GM12878 (cell line): ENCODE measurements around the gene PRR3. TPM values are rescaled to one million over a fixed set of nuclear protein-coding genes. Genes with fewer than 3 reads are reported as not detected.
A peak's percentile ranks its signal among the peaks of the same experiment; 100 is the strongest.

ENCODE experiments used
- ATAC-seq: fragments of 200-7000 bp; cut with Tn5 transposase; 3 replicates; pipeline ENCODE4 v1.9.1; 2020; ENCODE audit warnings: mild to moderate bottlenecking, moderate library complexity
- BruUV-seq: library from RNA; stranded (reverse); fragments of 400-500 nt; replicated peaks from 2 replicates; lab custom pipeline; 2021; lab: Mats Ljungman, UMichigan
- CTCF ChIA-PET: fragments of 300-600 bp; sonication (Branson Sonifier 250); formaldehyde crosslinking; extraction: SDS; loops from one replicate; lab custom pipeline; 2021; ENCODE audit warnings: inconsistent platforms; lab: Yijun Ruan, JAX
- POLR2A ChIA-PET: fragments of 350-600 bp; formaldehyde crosslinking; extraction: SDS; loops from one replicate; lab custom pipeline; 2021; ENCODE audit warnings: inconsistent platforms; lab: Charles Lee
- RAD21 ChIA-PET: fragments of 300-600 bp; sonication (Branson Sonifier 250); formaldehyde crosslinking; loops from one replicate; lab custom pipeline; 2023; ENCODE audit warnings: antibody characterized with exemption; ENCODE audit not compliant: unreplicated experiment; lab: Charles Lee
- SMC1A ChIA-PET: fragments of 300-600 bp; sonication (Branson Sonifier 250); formaldehyde crosslinking; loops from one replicate; lab custom pipeline; 2023; ENCODE audit not compliant: unreplicated experiment, uncharacterized antibody; lab: Charles Lee
- DNase-seq: peaks from one replicate; pipeline ENCODE4 v3.0.0-alpha.2; 2011; ENCODE audit warnings: low read depth, low spot score
- FAIRE-seq: peaks from 3 replicates; lab custom pipeline; 2011; peaks lifted over from hg19 to GRCh38; lab: Jason Lieb, UNC
- H2AFZ ChIP-seq: 2 replicates; pipeline ENCODE4 v1.6.0; 2011; ENCODE audit warnings: low read depth, low read length, control low read depth; ENCODE audit not compliant: control insufficient read depth
- H3K27ac ChIP-seq: 2 replicates; pipeline ENCODE4 v1.5.1; 2011; ENCODE audit warnings: control low read depth; ENCODE audit not compliant: control insufficient read depth, insufficient read depth
- H3K27me3 ChIP-seq, 2 experiments: replicated peaks in 1 of 2; 2 replicates each; pipeline versions ENCODE4 v1.6.0 to v1.6.1; 2011; ENCODE audit warnings: low read length in 1 of 2; ENCODE audit not compliant: control insufficient read depth in 2 of 2, insufficient read depth in 2 of 2
- H3K36me3 ChIP-seq, 2 experiments: 2 replicates each; pipeline ENCODE4 v1.5.1; 2011; ENCODE audit warnings: low read length in 1 of 2; ENCODE audit not compliant: control insufficient read depth in 2 of 2, insufficient read depth in 2 of 2
- H3K4me1 ChIP-seq: 2 replicates; pipeline ENCODE4 v1.6.1; 2011; ENCODE audit warnings: mild to moderate bottlenecking, low read length, moderate library complexity, mixed read lengths; ENCODE audit not compliant: control insufficient read depth, insufficient read depth
- H3K4me2 ChIP-seq: 2 replicates; pipeline ENCODE4 v1.6.0; 2011; ENCODE audit warnings: control low read depth; ENCODE audit not compliant: control insufficient read depth, insufficient read depth
- H3K4me3 ChIP-seq: fragments of 200-600 bp; sonication (generic); 2 replicates; pipeline ENCODE4 v1.5.1; 2016
- H3K79me2 ChIP-seq: 2 replicates; pipeline ENCODE4 v1.6.0; 2011; ENCODE audit warnings: low read length; ENCODE audit not compliant: control insufficient read depth, insufficient read depth
- H3K9ac ChIP-seq: 2 replicates; pipeline ENCODE4 v1.8.0; 2011; ENCODE audit warnings: low read length, control low read depth, mixed read lengths; ENCODE audit not compliant: control insufficient read depth, insufficient read depth
- H3K9me3 ChIP-seq: replicated peaks from 3 replicates; pipeline ENCODE4 v1.5.1; 2011; ENCODE audit warnings: mild to moderate bottlenecking, low read length; ENCODE audit not compliant: control insufficient read depth, insufficient read depth
- H4K20me1 ChIP-seq: 2 replicates; pipeline ENCODE4 v1.6.0; 2011; ENCODE audit not compliant: control insufficient read depth, insufficient read depth
- CBFB ChIP-seq: IDR thresholded peaks from 2 replicates; pipeline ENCODE4 v1.6.1; 2016; ENCODE audit warnings: antibody characterized with exemption, low read depth
- CEBPB ChIP-seq, 2 experiments: fragments of 150-350 bp in 1 of 2; IDR thresholded peaks; 2 replicates each; pipeline ENCODE4 v1.6.1; 2012 to 2014; ENCODE audit warnings: low read depth in 2 of 2, low read length in 2 of 2, borderline replicate concordance in 1 of 2, inconsistent platforms in 1 of 2
- EED ChIP-seq: sonication (generic); IDR thresholded peaks from 2 replicates; pipeline ENCODE4 v1.6.1; 2016; ENCODE audit warnings: antibody characterized with exemption, low read depth
- FOXM1 ChIP-seq: IDR thresholded peaks from 2 replicates; pipeline ENCODE4 v1.6.1; 2012; ENCODE audit warnings: low read depth, mild to moderate bottlenecking, inconsistent platforms, low read length, moderate library complexity
- HCFC1 ChIP-seq: fragments of 150-350 bp; IDR thresholded peaks from 2 replicates; pipeline ENCODE4 v1.6.1; 2014; ENCODE audit warnings: low read length
- MTA3 ChIP-seq: IDR thresholded peaks from 2 replicates; pipeline ENCODE4 v1.6.1; 2012; ENCODE audit warnings: low read length, inconsistent platforms, borderline replicate concordance
- MYB ChIP-seq: fragments of 150-350 bp; IDR thresholded peaks from 2 replicates; pipeline ENCODE4 v1.6.1; 2014; ENCODE audit warnings: mild to moderate bottlenecking, low read depth, low read length, borderline replicate concordance
- NFXL1 ChIP-seq: fragments of 450-650 bp; IDR thresholded peaks from 2 replicates; pipeline ENCODE4 v1.6.1; 2017; ENCODE audit warnings: antibody characterized with exemption, mild to moderate bottlenecking, borderline replicate concordance
- NFYB ChIP-seq: IDR thresholded peaks from 2 replicates; pipeline ENCODE4 v1.6.1; 2011; ENCODE audit warnings: low read depth, mild to moderate bottlenecking, low read length, improper control_type of control experiment, moderate library complexity; ENCODE audit not compliant: insufficient read depth
- POLR2AphosphoS2 ChIP-seq: IDR thresholded peaks from 2 replicates; pipeline ENCODE4 v1.6.1; 2011; ENCODE audit warnings: low read depth, mild to moderate bottlenecking, low read length, improper control_type of control experiment, moderate library complexity
- SIN3A ChIP-seq: IDR thresholded peaks from 2 replicates; pipeline ENCODE4 v1.6.1; 2012; ENCODE audit warnings: low read depth, low read length, improper control_type of control experiment
- SMAD1 ChIP-seq: fragments of 450-650 bp; IDR thresholded peaks from 2 replicates; pipeline ENCODE4 v1.6.1; 2018; ENCODE audit warnings: mild to moderate bottlenecking, low read depth; ENCODE audit not compliant: partially characterized antibody
- SMARCA5 ChIP-seq: fragments of 450-650 bp; IDR thresholded peaks from 2 replicates; pipeline ENCODE4 v1.6.1; 2017; ENCODE audit warnings: mild to moderate bottlenecking
- SP1 ChIP-seq: IDR thresholded peaks from one replicate; pipeline ENCODE4 v1.6.1; 2011; ENCODE audit warnings: low read depth, low read length
- SREBF1 ChIP-seq: IDR thresholded peaks from 2 replicates; pipeline ENCODE4 v1.6.1; 2012; ENCODE audit warnings: mild to moderate bottlenecking, low read length
- SREBF2 ChIP-seq: IDR thresholded peaks from 2 replicates; pipeline ENCODE4 v1.6.1; 2012; ENCODE audit warnings: mild to moderate bottlenecking, low read length
- ZNF207 ChIP-seq: fragments of 450-650 bp; IDR thresholded peaks from 2 replicates; pipeline ENCODE4 v1.6.1; 2014; ENCODE audit warnings: antibody characterized with exemption, mild to moderate bottlenecking, borderline replicate concordance
- ZNF217 ChIP-seq: fragments of 450-650 bp; IDR thresholded peaks from 2 replicates; pipeline ENCODE4 v1.6.1; 2017; ENCODE audit warnings: antibody characterized with exemption, mild to moderate bottlenecking
- ZZZ3 ChIP-seq: IDR thresholded peaks from 2 replicates; pipeline ENCODE4 v1.6.1; 2011; ENCODE audit warnings: low read depth; ENCODE audit not compliant: control insufficient read depth, insufficient read length
- WGBS: methylation state at CpG from one replicate; pipeline ENCODE4 v1.1.6; 2016; ENCODE audit warnings: low lambda C conversion rate; ENCODE audit not compliant: insufficient replicate concordance, insufficient coverage; ENCODE audit errors: missing lambda C conversion rate; 5-methylcytosine and 5-hydroxymethylcytosine counted together
- in situ Hi-C: fragments of 300-500 bp; cut with MboI; formaldehyde crosslinking; loops from 9 replicates; pipeline ENCODE4 v1.14.3; 2018; ENCODE audit warnings: mixed read lengths
- intact Hi-C: fragments of 100-400 bp; cut with micrococcal nuclease; formaldehyde crosslinking; loops from one replicate; pipeline ENCODE4 v1.14.2; 2022; ENCODE audit not compliant: unreplicated experiment
- polyA plus RNA-seq, 11 experiments: library from polyadenylated mRNA; depleted of rRNA in 4 of 11; unstranded in 6 of 11; stranded (reverse) in 5 of 11; fragments of >200 nt; fragmentation: Nextera tagmentation in 4 of 11; fragmentation: Illumina TruSeq in 1 of 11; extraction: Ambion mirVana in 4 of 11; extraction: Trizol in 1 of 11; gene quantifications; 1 replicate in 1 of 11; 2 replicates in 10 of 11; pipeline versions ENCODE4 v1.2.1 to v1.2.3, GENCODE V29; 2011 to 2016; ENCODE audit warnings: inconsistent platforms in 2 of 11, missing spikeins in 2 of 11, low read depth in 1 of 11
- total RNA-seq, 4 experiments: library from RNA; depleted of rRNA in 3 of 4; stranded (reverse); fragments of >200 nt in 3 of 4; fragmentation: Illumina TruSeq in 1 of 4; extraction: Trizol in 1 of 4; gene quantifications; 2 replicates each; pipeline versions ENCODE4 v1.2.1 to v1.2.3, GENCODE V29; 2013 to 2021
- TF ChIP-seq, protein P1 (sequence below): IDR thresholded peaks from 2 replicates; pipeline ENCODE4 v1.6.1; 2012; ENCODE audit warnings: low read length, inconsistent platforms
- TF ChIP-seq, protein P2 (sequence below): fragments of 450-650 bp; IDR thresholded peaks from 2 replicates; pipeline ENCODE4 v1.6.1; 2017; ENCODE audit warnings: borderline replicate concordance

PRR3 gene
- total and polyA plus RNA-seq, 10 of the 15 experiments (the other 5 are each of a cell fraction or from before 2014, with no cell fraction given): 14.0 to 38.2 (median 20.5) TPM

DNA sequence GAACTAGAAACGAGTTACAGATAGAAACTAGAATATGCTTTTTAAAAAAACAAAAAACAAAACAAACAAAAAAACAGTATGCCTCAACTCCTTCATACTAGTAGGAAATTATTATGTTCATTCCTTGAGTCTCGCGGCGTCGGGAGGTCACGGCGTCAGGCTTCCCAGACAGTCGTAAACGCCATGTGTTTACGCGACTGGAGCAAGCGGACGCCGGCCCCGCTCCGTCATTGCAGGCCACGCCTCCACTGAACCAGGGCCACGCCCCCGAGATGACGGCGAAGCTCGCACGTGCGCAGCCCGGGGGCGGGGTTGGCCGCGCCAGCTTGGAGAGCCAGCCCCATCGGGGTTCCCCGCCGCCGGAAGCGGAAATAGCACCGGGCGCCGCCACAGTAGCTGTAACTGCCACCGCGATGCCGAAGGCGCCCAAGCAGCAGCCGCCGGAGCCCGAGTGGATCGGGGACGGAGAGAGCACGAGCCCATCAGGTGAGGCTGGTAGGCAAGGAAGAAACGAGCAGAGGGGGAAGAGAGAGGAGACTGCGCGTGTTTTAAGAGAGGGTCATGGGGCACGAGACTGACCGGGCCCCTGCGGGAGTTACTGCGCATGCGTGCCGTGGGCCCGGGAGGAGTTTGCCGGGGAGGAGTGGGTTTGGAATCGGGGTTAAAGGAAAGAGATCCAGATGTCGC lies 14.1 kb downstream of the PRR3 start, which contains the start of gene ABCF1:
ABCF1 (plus strand) TSS at position 368 of the 687 bp plus-strand sequence; CDS start at position 414, 46 bp downstream.
- H2AFZ ChIP-seq: peak within 1 kb of the TSS; percentile 100
- H3K9me3 ChIP-seq: no peaks in the 10 kb centered on the region
- ChIA-PET POLR2A (interaction anchor here (0.9 to 2.5 kb wide), 8 partner anchors 15 to 108 kb away, joined by 3 to 25 read pairs (median 4); partner anchors contain the start of genes GNL1, MRPS18B and PRR3), SMC1A (interaction anchor here (0.9 to 2.3 kb wide), 6 partner anchors 13 to 45 kb away, joined by 3 to 18 read pairs (median 4); partner anchors contain the start of gene PRR3), RAD21 (interaction anchor here (0.9 to 2.2 kb wide), 8 partner anchors 14 to 118 kb away, joined by 3 to 11 read pairs (median 4); partner anchors contain the start of genes GNL1 and PRR3), CTCF (interaction anchor here (0.7 to 2.6 kb wide), 9 partner anchors 14 to 108 kb away, joined by 3 to 25 read pairs (median 6); partner anchors contain the start of genes GNL1 and PRR3)
- H4K20me1 ChIP-seq: peaks cover 3% of the 10 kb centered on the region; the same call in 1 of the 2 replicates
- FAIRE-seq: peak; percentile 44
- peak within 1 kb of the TSS; percentile 89 for H3K4me3 ChIP-seq
- H3K9ac ChIP-seq: peak within 1 kb of the TSS; percentile 93
- no TSS peak for BruUV-seq
- no peaks in the 10 kb centered on the region; a peak in 3 of 4 replicates for H3K36me3 ChIP-seq
- in situ Hi-C loops (no loop called here), intact Hi-C loops (loop anchor here (2.0 kb wide), 1 partner anchor 14 kb away; the partner anchor contains the start of genes GNL1 and PRR3)
- H3K27ac ChIP-seq: peak within 1 kb of the TSS; percentile 94
- H3K4me2 ChIP-seq: peak within 1 kb of the TSS; percentile 98
- under 1% methylated on average over 59 of the region's 59 CpGs for WGBS
- DNase-seq: peak; percentile 85
- no peaks in the 10 kb centered on the region for H3K27me3 ChIP-seq
- peak; percentile 94 for ATAC-seq
- H3K79me2 ChIP-seq: peaks cover 44% of the 10 kb centered on the region
- H3K4me1 ChIP-seq: peaks cover 15% of the 10 kb centered on the region
- peak; percentile 82 for TF ChIP-seq SIN3A
- peak; percentile 56; the same call in 1 of the 2 replicates for TF ChIP-seq HCFC1
- TF ChIP-seq CBFB: no peak; the same call in 1 of the 2 replicates
- TF ChIP-seq NFYB: no peak
- TF ChIP-seq MTA3: no peak
- TF ChIP-seq FOXM1: no peak
- TF ChIP-seq, protein P1, sequence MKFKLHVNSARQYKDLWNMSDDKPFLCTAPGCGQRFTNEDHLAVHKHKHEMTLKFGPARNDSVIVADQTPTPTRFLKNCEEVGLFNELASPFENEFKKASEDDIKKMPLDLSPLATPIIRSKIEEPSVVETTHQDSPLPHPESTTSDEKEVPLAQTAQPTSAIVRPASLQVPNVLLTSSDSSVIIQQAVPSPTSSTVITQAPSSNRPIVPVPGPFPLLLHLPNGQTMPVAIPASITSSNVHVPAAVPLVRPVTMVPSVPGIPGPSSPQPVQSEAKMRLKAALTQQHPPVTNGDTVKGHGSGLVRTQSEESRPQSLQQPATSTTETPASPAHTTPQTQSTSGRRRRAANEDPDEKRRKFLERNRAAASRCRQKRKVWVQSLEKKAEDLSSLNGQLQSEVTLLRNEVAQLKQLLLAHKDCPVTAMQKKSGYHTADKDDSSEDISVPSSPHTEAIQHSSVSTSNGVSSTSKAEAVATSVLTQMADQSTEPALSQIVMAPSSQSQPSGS: no peak
- no peak for TF ChIP-seq EED
- peak; percentile 69; the same call in 1 of the 2 replicates for TF ChIP-seq MYB
- no peak for TF ChIP-seq SREBF1
- no peak for TF ChIP-seq CEBPB (IDR thresholded peaks at IDR 0.05; ENCODE audit: borderline replicate concordance in 1 of 2, low read depth in 2 of 2, low read length in 2 of 2)
- TF ChIP-seq SMAD1: peak; percentile 58
- peak; percentile 94; the same call in 1 of the 2 replicates for TF ChIP-seq POLR2AphosphoS2
- TF ChIP-seq, protein P2, sequence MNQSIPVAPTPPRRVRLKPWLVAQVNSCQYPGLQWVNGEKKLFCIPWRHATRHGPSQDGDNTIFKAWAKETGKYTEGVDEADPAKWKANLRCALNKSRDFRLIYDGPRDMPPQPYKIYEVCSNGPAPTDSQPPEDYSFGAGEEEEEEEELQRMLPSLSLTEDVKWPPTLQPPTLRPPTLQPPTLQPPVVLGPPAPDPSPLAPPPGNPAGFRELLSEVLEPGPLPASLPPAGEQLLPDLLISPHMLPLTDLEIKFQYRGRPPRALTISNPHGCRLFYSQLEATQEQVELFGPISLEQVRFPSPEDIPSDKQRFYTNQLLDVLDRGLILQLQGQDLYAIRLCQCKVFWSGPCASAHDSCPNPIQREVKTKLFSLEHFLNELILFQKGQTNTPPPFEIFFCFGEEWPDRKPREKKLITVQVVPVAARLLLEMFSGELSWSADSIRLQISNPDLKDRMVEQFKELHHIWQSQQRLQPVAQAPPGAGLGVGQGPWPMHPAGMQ: no peak
- TF ChIP-seq ZNF217: no peak
- peak; percentile 53; the same call in 1 of the 2 replicates for TF ChIP-seq SREBF2
- TF ChIP-seq SMARCA5: no peak
- TF ChIP-seq ZNF207: no peak; the same call in 1 of the 2 replicates
- peak; percentile 55 for TF ChIP-seq SP1
- no peak for TF ChIP-seq ZZZ3
- TF ChIP-seq NFXL1: no peak
